Gastrocnemius medialis (tissue), 4 donors: ENCODE data around the gene AVL9. TPM values are rescaled to one million over a fixed set of nuclear protein-coding genes. Genes with fewer than 3 reads are reported as not detected.
A peak's percentile ranks its signal among the peaks of the same experiment; 100 is the strongest.
"Not testable (repeated sequence)": the region's sequence is repeated elsewhere in the genome, so short reads cannot be mapped to it uniquely, and the experiment has no call there.

Experiments used
- ATAC-seq, 2 donors: fragments of 150-250 bp; one replicate each; pipeline ENCODE4 v1.9.1; 2016
- DNase-seq, 2 donors: peaks; one replicate each; pipeline ENCODE4 v3.0.0-alpha.2; 2019
- H3K27ac ChIP-seq, 4 donors: fragments of 200-600 bp; sonication (generic); 1 replicate in 1 of 4; 2 replicates in 3 of 4; pipeline ENCODE4 v1.5.1; 2016 to 2018; ENCODE audit warnings: mild to moderate bottlenecking in 2 of 4, moderate library complexity in 1 of 4
- H3K27me3 ChIP-seq, 3 donors: fragments of 200-600 bp; sonication (generic) in 2 of 3; 1 replicate in 1 of 3; 2 replicates in 2 of 3; pipeline versions ENCODE4 v1.5.1 to v1.6.0; 2016 to 2019; ENCODE audit warnings: mild to moderate bottlenecking in 1 of 3, moderate library complexity in 1 of 3
- H3K36me3 ChIP-seq, 2 donors: fragments of 200-600 bp; sonication (generic) in 1 of 2; one replicate each; pipeline ENCODE4 v1.5.1; 2017 to 2018
- H3K4me1 ChIP-seq, 2 donors: fragments of 200-600 bp; sonication (generic) in 1 of 2; one replicate each; pipeline ENCODE4 v1.5.1; 2016 to 2017; ENCODE audit warnings: mild to moderate bottlenecking in 2 of 2
- H3K4me3 ChIP-seq, 4 donors: fragments of 200-600 bp; sonication (generic) in 3 of 4; 1 replicate in 1 of 4; 2 replicates in 3 of 4; pipeline ENCODE4 v1.5.1; 2016 to 2019; ENCODE audit warnings: mild to moderate bottlenecking in 2 of 4
- H3K9me3 ChIP-seq, 3 donors: fragments of 200-600 bp; sonication (generic) in 2 of 3; 1 replicate in 1 of 3; 2 replicates in 2 of 3; pipeline ENCODE4 v1.5.1; 2016 to 2019
- CTCF ChIP-seq, 5 experiments: fragments of 450-650 bp in 3 of 5; fragments of 200-600 bp in 2 of 5; sonication (generic) in 2 of 5; IDR thresholded peaks in 4 of 5; conservative IDR thresholded peaks in 1 of 5; 1 replicate in 4 of 5; 2 replicates in 1 of 5; pipeline ENCODE4 v1.5.1; 2016 to 2019; ENCODE audit warnings: antibody characterized with exemption in 5 of 5, mild to moderate bottlenecking in 3 of 5, moderate library complexity in 3 of 5
- POLR2A ChIP-seq, 2 donors: fragments of 450-650 bp; IDR thresholded peaks; one replicate each; pipeline ENCODE4 v1.6.1; 2017; ENCODE audit warnings: antibody characterized with exemption in 2 of 2, mild to moderate bottlenecking in 2 of 2, moderate library complexity in 2 of 2
- in situ Hi-C, 4 donors: fragments of 200-750 bp; cut with MboI; loops; one replicate each; pipeline versions ENCODE4 v1.15.0 to v1.8.0; 2017; ENCODE audit warnings: low sequenced_read_pairs in 4 of 4
- intact Hi-C: fragments of 100-400 bp; cut with DNase I; formaldehyde crosslinking; loops from one replicate; pipeline ENCODE4 v1.15.1; 2023; ENCODE audit warnings: low total_unique reads
- total RNA-seq, 4 donors: library from RNA; depleted of rRNA; stranded (reverse); fragments of >200 nt; gene quantifications; one replicate each; pipeline versions ENCODE4 v1.1.0 to v1.2.3, GENCODE V29; 2016

Gene AVL9
- total RNA-seq, 4 donors from 2014 or later, result 22.3 to 27.6 (median 25.5) TPM

GRCh38 chr7:32588657-32589056 lies 93.4 kb downstream of the AVL9 start:
- peak overlapping the region; percentile 15 to 71 (median 44) for H3K27ac ChIP-seq
- H3K4me3 ChIP-seq, result no peak overlapping the region
- intact Hi-C loops (loop anchor here (5.0 kb wide), 1 partner anchor 96 kb away; the partner anchor contains the start of gene LSM5), in situ Hi-C loops (no loop called here)
- TF ChIP-seq CTCF (IDR thresholded peaks at IDR 0.05 in 4 of 5, conservative IDR thresholded peaks at IDR 0.05 in 1 of 5) (no peak), POLR2A (IDR thresholded peaks at IDR 0.05) (no peak)
- peaks cover 0 to 18% of the 10 kb centered on the region in 2 donors for H3K36me3 ChIP-seq
- no peaks in the 10 kb centered on the region for H3K27me3 ChIP-seq
- H3K4me1 ChIP-seq, result peaks cover 14 to 16% of the 10 kb centered on the region in 2 donors
- ATAC-seq (no peak), DNase-seq (no peak)
- no peaks in the 10 kb centered on the region for H3K9me3 ChIP-seq

GRCh38 chr7:32591938-32592337 lies 96.6 kb downstream of the AVL9 start:
- ATAC-seq (no peak), DNase-seq (no peak)
- in situ Hi-C loops, result no loop called here
- TF ChIP-seq CTCF (IDR thresholded peaks at IDR 0.05 in 4 of 5, conservative IDR thresholded peaks at IDR 0.05 in 1 of 5) (no peak), POLR2A (IDR thresholded peaks at IDR 0.05) (no peak)
- Histone ChIP-seq H3K4me3 (no peak overlapping the region), H3K4me1 (peaks cover 11 to 12% of the 10 kb centered on the region in 2 donors), H3K27me3 (no peaks in the 10 kb centered on the region), H3K36me3 (no peaks in the 10 kb centered on the region), H3K9me3 (no peaks in the 10 kb centered on the region), H3K27ac (no peak overlapping the region)
- intact Hi-C loops, result no loop called here

GRCh38 chr7:32592701-32593100 lies 97.4 kb downstream of the AVL9 start:
- H3K36me3 ChIP-seq, result no peaks in the 10 kb centered on the region
- DNase-seq, result no peak
- no peak overlapping the region for H3K27ac ChIP-seq
- no peak for ATAC-seq
- no peaks in the 10 kb centered on the region for H3K27me3 ChIP-seq
- H3K4me1 ChIP-seq, result peaks cover 5% of the 10 kb centered on the region in 2 donors
- no peaks in the 10 kb centered on the region for H3K9me3 ChIP-seq
- no peak overlapping the region for H3K4me3 ChIP-seq
- TF ChIP-seq POLR2A (IDR thresholded peaks at IDR 0.05) (no peak), CTCF (IDR thresholded peaks at IDR 0.05 in 4 of 5, conservative IDR thresholded peaks at IDR 0.05 in 1 of 5) (no peak)
- intact Hi-C loops, result no loop called here
- in situ Hi-C loops, result no loop called here

GRCh38 chr7:32594965-32595490 lies 99.7 kb downstream of the AVL9 start:
- H3K4me1 ChIP-seq, result no peaks in the 10 kb centered on the region
- H3K9me3 ChIP-seq, result no peaks in the 10 kb centered on the region
- H3K4me3 ChIP-seq, result no peak overlapping the region
- no peak for TF ChIP-seq POLR2A (IDR thresholded peaks at IDR 0.05)
- TF ChIP-seq CTCF (IDR thresholded peaks at IDR 0.05 in 4 of 5, conservative IDR thresholded peaks at IDR 0.05 in 1 of 5), result no peak
- no peak overlapping the region for H3K27ac ChIP-seq
- in situ Hi-C loops (no loop called here), intact Hi-C loops (no loop called here)
- ATAC-seq (no peak), DNase-seq (no peak)
- no peaks in the 10 kb centered on the region for H3K27me3 ChIP-seq
- H3K36me3 ChIP-seq, result no peaks in the 10 kb centered on the region

GRCh38 chr7:32601196-32601595 lies 105.9 kb downstream of the AVL9 start:
- H3K36me3 ChIP-seq, H3K27ac ChIP-seq, in situ Hi-C loops, ATAC-seq, H3K9me3 ChIP-seq, H3K4me1 ChIP-seq, H3K27me3 ChIP-seq, DNase-seq, H3K4me3 ChIP-seq, intact Hi-C loops: not testable (repeated sequence)
